Adipocyte (in vitro differentiated cells): ENCODE results near the gene KLHDC3.
A peak's percentile ranks its signal among the peaks of the same experiment; 100 is the strongest.

ENCODE experiments used
- DNase-seq: peaks from one replicate; pipeline ENCODE4 v3.0.0-alpha.2; 2015; ENCODE audit warnings: low read depth
- H3K27me3 ChIP-seq: replicated peaks from 2 replicates; pipeline ENCODE4 v1.7.0; 2013; ENCODE audit warnings: mild to moderate bottlenecking, low read length, moderate library complexity; ENCODE audit not compliant: control insufficient read depth, insufficient read depth
- H3K36me3 ChIP-seq: 2 replicates; pipeline ENCODE4 v1.7.0; 2013; ENCODE audit warnings: low read length, mild to moderate bottlenecking, moderate library complexity; ENCODE audit not compliant: control insufficient read depth, insufficient read depth, severe bottlenecking
- H3K4me1 ChIP-seq: 2 replicates; pipeline ENCODE4 v1.7.0; 2013; ENCODE audit warnings: mild to moderate bottlenecking, low read length, moderate library complexity; ENCODE audit not compliant: control insufficient read depth, insufficient read depth
- H3K4me3 ChIP-seq: 2 replicates; pipeline ENCODE4 v1.7.0; 2013; ENCODE audit warnings: mild to moderate bottlenecking, low read length, moderate library complexity
- H3K9ac ChIP-seq: 2 replicates; pipeline ENCODE4 v1.7.0; 2013; ENCODE audit warnings: mild to moderate bottlenecking, low read length, moderate library complexity
- H3K9me3 ChIP-seq: 2 replicates; pipeline ENCODE4 v1.7.0; 2013; ENCODE audit warnings: mild to moderate bottlenecking, low read length, moderate library complexity; ENCODE audit not compliant: control insufficient read depth

The KLHDC3 gene

DNA sequence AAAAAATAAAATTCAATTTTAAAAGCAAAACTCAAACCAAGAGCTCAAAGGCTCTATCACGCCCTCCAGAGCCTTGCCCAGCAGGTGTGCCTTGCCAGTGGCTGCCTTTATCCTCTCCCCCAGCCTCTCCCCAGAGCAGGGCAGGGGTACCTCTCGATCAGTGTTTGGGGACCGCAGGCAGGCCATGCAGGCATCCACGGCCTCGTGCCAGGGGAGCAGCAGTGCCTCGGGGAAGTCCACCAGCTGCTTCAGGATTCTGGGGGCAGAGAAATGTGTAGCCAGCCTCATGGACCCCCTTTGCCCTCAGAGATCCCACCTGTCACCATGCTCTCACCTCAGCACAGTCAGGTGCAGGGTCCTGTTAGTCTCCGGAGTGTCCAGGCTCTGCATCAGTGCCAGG, 33.9 kb downstream of the KLHDC3 start:
- no peak overlapping the region for H3K4me3 ChIP-seq
- no peaks in the 10 kb centered on the region for H3K27me3 ChIP-seq
- H3K9ac ChIP-seq = no peak overlapping the region
- peaks cover 67% of the 10 kb centered on the region for H3K36me3 ChIP-seq
- no peak for DNase-seq
- H3K4me1 ChIP-seq = peaks cover 20% of the 10 kb centered on the region
- no peaks in the 10 kb centered on the region for H3K9me3 ChIP-seq

GRCh38 chr6:43050981-43051380, 36.9 kb downstream of the KLHDC3 start:
- DNase-seq = no peak
- H3K27me3 ChIP-seq = no peaks in the 10 kb centered on the region
- H3K9ac ChIP-seq = no peak overlapping the region
- H3K4me3 ChIP-seq = peak overlapping the region; percentile 35
- H3K36me3 ChIP-seq = peaks cover 56% of the 10 kb centered on the region
- no peaks in the 10 kb centered on the region for H3K9me3 ChIP-seq
- H3K4me1 ChIP-seq = peaks cover 26% of the 10 kb centered on the region

DNA sequence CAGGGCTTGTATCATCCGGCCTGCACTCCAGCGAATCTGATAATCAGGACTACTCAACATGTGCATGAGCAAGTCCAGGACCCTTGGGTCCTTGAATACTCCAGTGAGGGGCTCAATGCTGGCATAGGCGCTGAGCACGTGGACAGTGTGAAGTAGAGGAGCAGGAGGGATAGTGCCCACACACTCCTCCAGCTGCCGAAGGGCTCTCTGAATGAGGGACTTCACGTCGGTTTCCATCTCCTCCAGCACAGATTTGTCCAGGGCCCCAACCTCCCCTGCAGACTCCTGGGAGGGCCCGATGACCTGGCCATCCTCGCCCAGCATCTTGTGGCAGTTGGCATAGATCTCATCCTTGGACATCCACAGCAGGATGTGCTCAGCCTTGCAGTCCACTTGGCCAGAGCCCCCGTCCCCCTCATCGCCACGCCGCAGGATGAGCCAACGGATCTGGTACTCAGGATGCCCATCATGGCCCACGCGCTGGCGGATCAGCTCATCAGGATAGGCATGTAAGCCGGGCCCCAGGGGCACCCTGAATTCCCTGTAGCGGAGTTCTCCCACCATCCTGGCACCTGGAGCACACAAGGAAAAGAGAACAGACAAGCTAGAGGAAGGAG, 38.3 kb downstream of the KLHDC3 start:
- Histone ChIP-seq H3K9ac (peak overlapping the region; percentile 98), H3K4me3 (peak overlapping the region; percentile 90), H3K36me3 (peaks cover 47% of the 10 kb centered on the region), H3K27me3 (no peaks in the 10 kb centered on the region), H3K4me1 (peaks cover 26% of the 10 kb centered on the region), H3K9me3 (no peaks in the 10 kb centered on the region)
- no peak for DNase-seq

- peak; percentile 37 for DNase-seq
- Histone ChIP-seq H3K4me3 (peak overlapping the region; percentile 90), H3K4me1 (peaks cover 28% of the 10 kb centered on the region), H3K36me3 (peaks cover 45% of the 10 kb centered on the region), H3K9ac (peak overlapping the region; percentile 98), H3K27me3 (no peaks in the 10 kb centered on the region), H3K9me3 (no peaks in the 10 kb centered on the region)
These were observed 38.9 kb downstream of the KLHDC3 start for GRCh38 chr6:43052842-43053544.

DNA sequence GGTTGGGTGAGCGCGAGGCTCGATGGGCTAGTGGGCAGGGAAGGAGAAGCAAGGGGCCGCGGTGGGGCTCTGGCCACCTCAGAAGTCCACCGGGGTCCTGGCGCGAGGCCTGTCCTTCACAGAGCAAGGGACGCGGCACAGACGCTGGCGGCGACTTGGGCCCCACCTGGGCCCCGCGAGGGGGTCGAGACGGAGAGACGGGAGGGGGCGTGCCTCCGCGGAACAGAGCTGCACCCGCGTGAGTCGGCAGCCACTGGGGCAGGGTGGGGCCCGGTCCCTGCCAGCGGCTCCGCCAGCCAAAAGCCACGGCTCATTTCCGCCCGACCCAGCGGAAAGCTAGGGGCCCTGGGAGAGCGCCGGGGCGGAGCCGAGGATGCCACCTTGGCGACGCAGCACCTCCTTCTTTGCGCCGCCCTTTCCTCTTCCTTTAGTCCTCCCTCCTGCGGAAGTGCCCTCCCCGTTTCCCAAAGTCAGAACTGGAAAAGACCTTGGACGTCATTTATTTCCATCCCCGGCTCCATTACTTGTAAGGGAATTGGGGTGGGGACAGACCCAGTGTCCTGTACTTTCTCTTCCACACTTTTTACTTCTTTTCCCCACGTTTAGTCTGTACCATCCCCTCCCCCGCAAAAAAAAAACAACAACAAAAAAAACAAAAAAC, 39.6 kb downstream of the KLHDC3 start, which contains the start of gene CUL7:
CUL7 (minus strand) TSS at position 307 of the 661 bp plus-strand sequence. CDS start 1,063 bp downstream, outside the sequence.
- H3K4me3 ChIP-seq = peak within 1 kb of the TSS; percentile 90
- H3K27me3 ChIP-seq = no peaks in the 10 kb centered on the region
- H3K9me3 ChIP-seq = no peaks in the 10 kb centered on the region
- H3K4me1 ChIP-seq = peaks cover 35% of the 10 kb centered on the region
- DNase-seq = peak; percentile 98
- peaks cover 40% of the 10 kb centered on the region for H3K36me3 ChIP-seq
- peak within 1 kb of the TSS; percentile 98 for H3K9ac ChIP-seq

DNA sequence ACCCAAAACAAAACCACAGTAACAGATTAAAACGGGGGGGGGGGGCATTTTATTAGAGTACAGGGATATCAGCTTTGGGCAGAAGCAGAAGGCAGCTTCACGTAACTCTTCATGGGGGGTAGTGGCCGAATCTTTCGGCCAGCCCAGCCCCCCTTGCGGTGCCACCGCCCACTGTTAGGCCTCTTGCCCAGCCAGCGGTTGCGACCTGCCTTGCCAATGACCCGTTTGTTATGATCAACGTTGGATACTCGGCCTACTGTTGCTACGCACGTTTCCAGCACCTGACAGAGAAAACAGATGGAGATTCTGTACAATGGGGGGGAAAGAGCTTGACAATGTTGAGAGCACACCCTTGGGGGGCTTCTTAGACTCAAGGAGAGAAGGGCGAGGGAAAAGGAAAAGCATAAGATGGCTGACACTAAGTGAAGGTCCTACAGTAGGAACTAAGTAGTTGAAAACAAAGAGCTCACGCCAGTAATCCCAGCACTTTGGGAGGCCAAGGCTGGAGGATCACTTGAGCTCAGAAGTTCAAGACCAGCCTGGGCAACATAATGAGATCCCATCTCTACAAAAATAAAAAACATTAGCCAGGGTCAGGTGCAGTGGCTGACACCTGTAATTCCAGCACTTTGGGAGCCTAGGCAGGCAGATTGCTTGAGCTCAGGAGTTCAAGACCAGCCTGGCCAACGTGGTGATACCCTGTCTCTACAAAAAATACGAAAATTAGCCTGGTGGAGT, 40.3 kb downstream of the KLHDC3 start:
- no peak for DNase-seq
- Histone ChIP-seq H3K9me3 (no peaks in the 10 kb centered on the region), H3K36me3 (peaks cover 35% of the 10 kb centered on the region), H3K9ac (peak overlapping the region; percentile 98), H3K4me1 (peaks cover 36% of the 10 kb centered on the region), H3K4me3 (peak overlapping the region; percentile 90), H3K27me3 (no peaks in the 10 kb centered on the region)

GRCh38 chr6:43055966-43056365, 41.9 kb downstream of the KLHDC3 start:
- H3K27me3 ChIP-seq = no peaks in the 10 kb centered on the region
- no peak overlapping the region for H3K9ac ChIP-seq
- H3K36me3 ChIP-seq = peaks cover 26% of the 10 kb centered on the region
- DNase-seq = no peak
- peaks cover 41% of the 10 kb centered on the region for H3K4me1 ChIP-seq
- no peak overlapping the region for H3K4me3 ChIP-seq
- no peaks in the 10 kb centered on the region for H3K9me3 ChIP-seq

GRCh38 chr6:43058531-43058930, 44.5 kb downstream of the KLHDC3 start:
- no peaks in the 10 kb centered on the region for H3K27me3 ChIP-seq
- peaks cover 24% of the 10 kb centered on the region for H3K4me1 ChIP-seq
- peak overlapping the region; percentile 97 for H3K9ac ChIP-seq
- H3K9me3 ChIP-seq = no peaks in the 10 kb centered on the region
- DNase-seq = no peak
- H3K4me3 ChIP-seq = peak overlapping the region; percentile 92
- H3K36me3 ChIP-seq = peaks cover 25% of the 10 kb centered on the region

- Histone ChIP-seq H3K9me3 (no peaks in the 10 kb centered on the region), H3K4me3 (peak within 1 kb of the TSS; percentile 92), H3K4me1 (peaks cover 19% of the 10 kb centered on the region), H3K27me3 (no peaks in the 10 kb centered on the region), H3K36me3 (peaks cover 23% of the 10 kb centered on the region), H3K9ac (peak within 1 kb of the TSS; percentile 97)
- peak; percentile 100 for DNase-seq
These were observed 45.4 kb downstream of the KLHDC3 start, which contains the start of the genes KLC4 and MRPL2 for GRCh38 chr6:43059168-43060033. TSS of gene KLC4 (plus strand) at chr6:43059631. CDS start at chr6:43061336, 1,705 bp downstream. TSS of gene MRPL2 (minus strand) at chr6:43059434. CDS start at chr6:43059381, 53 bp downstream.

- peaks cover 19% of the 10 kb centered on the region for H3K4me1 ChIP-seq
These were observed 46.1 kb downstream of the KLHDC3 start for GRCh38 chr6:43060034-43060754.

More at GRCh38 chr6:43060034-43060754, 46.1 kb downstream of the KLHDC3 start:
- no peaks in the 10 kb centered on the region for H3K27me3 ChIP-seq
- H3K9me3 ChIP-seq = no peaks in the 10 kb centered on the region
- H3K9ac ChIP-seq = peak overlapping the region; percentile 97
- H3K36me3 ChIP-seq = peaks cover 19% of the 10 kb centered on the region
- peak overlapping the region; percentile 92 for H3K4me3 ChIP-seq
- peak; percentile 9 for DNase-seq
